Right forelimb (tissue), 1 donor: Measurements from ENCODE around the gene SSTR4.
"Not testable (repeated sequence)": the region's sequence is repeated elsewhere in the genome, so short reads cannot be mapped to it uniquely, and the experiment has no call there.

ENCODE experiments used
- DNase-seq: peaks from one replicate; pipeline ENCODE4 v3.0.0-alpha.2; 2018

The SSTR4 gene

GRCh38 chr20:23019403-23019802 is 15.7 kb upstream of the SSTR4 start:
- DNase-seq, result no peak

GRCh38 chr20:23020230-23021018 is 14.7 kb upstream of the SSTR4 start:
- DNase-seq, result no peak

- DNase-seq, result no peak
These were observed 13.6 kb upstream of the SSTR4 start for GRCh38 chr20:23021541-23021940.

- no peak for DNase-seq
These were observed 13.2 kb upstream of the SSTR4 start for GRCh38 chr20:23021951-23022350.

GRCh38 chr20:23022849-23023248 is 12.3 kb upstream of the SSTR4 start:
- DNase-seq, result no peak

GRCh38 chr20:23023621-23024177 is 11.4 kb upstream of the SSTR4 start:
- no peak for DNase-seq

GRCh38 chr20:23024701-23025100 is 10.4 kb upstream of the SSTR4 start:
- DNase-seq, result no peak

- not testable (repeated sequence) for DNase-seq
These were observed 9.6 kb upstream of the SSTR4 start for GRCh38 chr20:23025503-23025902.

GRCh38 chr20:23027721-23028120 is 7.4 kb upstream of the SSTR4 start:
- DNase-seq, result no peak

- DNase-seq, result no peak
These were observed 6.7 kb upstream of the SSTR4 start for GRCh38 chr20:23028392-23028791.

GRCh38 chr20:23029324-23029723 is 5.8 kb upstream of the SSTR4 start:
- DNase-seq, result no peak

- DNase-seq, result no peak
These were observed 3.8 kb upstream of the SSTR4 start for GRCh38 chr20:23031346-23031745.

GRCh38 chr20:23032056-23032749 is 2.9 kb upstream of the SSTR4 start:
- no peak for DNase-seq

GRCh38 chr20:23032750-23033078 is 2.4 kb upstream of the SSTR4 start:
- DNase-seq, result no peak

- no peak for DNase-seq
These were observed 1.2 kb upstream of the SSTR4 start for GRCh38 chr20:23033918-23034317.

GRCh38 chr20:23035731-23036130 is 619 bp downstream of the SSTR4 start:
- no peak for DNase-seq

GRCh38 chr20:23036371-23036770 is 1.3 kb downstream of the SSTR4 start:
- no peak for DNase-seq

- no peak for DNase-seq
These were observed 1.9 kb downstream of the SSTR4 start for GRCh38 chr20:23037017-23037481.

GRCh38 chr20:23039136-23039875 is 4.2 kb downstream of the SSTR4 start:
- DNase-seq, result no peak

- DNase-seq, result no peak
These were observed 4.9 kb downstream of the SSTR4 start for GRCh38 chr20:23039885-23040508.

- DNase-seq, result no peak
These were observed 7.2 kb downstream of the SSTR4 start for GRCh38 chr20:23042270-23042669.

GRCh38 chr20:23043376-23043775 is 8.3 kb downstream of the SSTR4 start:
- DNase-seq, result no peak

GRCh38 chr20:23046431-23046830 is 11.3 kb downstream of the SSTR4 start:
- no peak for DNase-seq
